SK-N-MC (cell line): ENCODE data around the gene IFT122.

ENCODE experiments used
- DNase-seq: peaks from one replicate; pipeline ENCODE4 v3.0.0-alpha.2; 2011; ENCODE audit warnings: low read depth, low spot score
- H3K27ac ChIP-seq: fragments of 200-600 bp; sonication (generic); 2 replicates; pipeline ENCODE4 v1.5.1; 2016; ENCODE audit warnings: mixed run types
- H3K36me3 ChIP-seq: fragments of 200-600 bp; sonication (generic); 2 replicates; pipeline ENCODE4 v1.6.1; 2017; ENCODE audit warnings: antibody characterized with exemption, low read length, mixed read lengths; ENCODE audit not compliant: insufficient read depth
- H3K4me3 ChIP-seq: fragments of 200-600 bp; sonication (generic); 2 replicates; pipeline ENCODE4 v1.5.1; 2016
- H3K9ac ChIP-seq: fragments of 200-600 bp; sonication (generic); 2 replicates; pipeline ENCODE4 v1.8.0; 2017; ENCODE audit warnings: mixed run types, mixed read lengths; ENCODE audit not compliant: insufficient read length
- H3K9me3 ChIP-seq: fragments of 200-600 bp; sonication (generic); 2 replicates; pipeline ENCODE4 v1.6.1; 2017; ENCODE audit warnings: low read depth, mild to moderate bottlenecking, antibody characterized with exemption, low read length, moderate library complexity, mixed read lengths
- EZH2 ChIP-seq: fragments of 200-600 bp; sonication (generic); IDR thresholded peaks from one replicate; pipeline ENCODE4 v1.6.1; 2017; ENCODE audit warnings: antibody characterized with exemption
- FOXP2 ChIP-seq: optimal IDR thresholded peaks from 2 replicates; pipeline ENCODE3; 2011; ENCODE audit warnings: mild to moderate bottlenecking, moderate library complexity; ENCODE audit not compliant: insufficient read depth; ENCODE audit errors: extremely low read length, control extremely low read depth
- POLR2AphosphoS5 ChIP-seq: IDR thresholded peaks from 2 replicates; pipeline ENCODE4 v1.6.1; 2012; ENCODE audit warnings: mild to moderate bottlenecking, low read depth, low read length, borderline replicate concordance

The IFT122 gene

DNA sequence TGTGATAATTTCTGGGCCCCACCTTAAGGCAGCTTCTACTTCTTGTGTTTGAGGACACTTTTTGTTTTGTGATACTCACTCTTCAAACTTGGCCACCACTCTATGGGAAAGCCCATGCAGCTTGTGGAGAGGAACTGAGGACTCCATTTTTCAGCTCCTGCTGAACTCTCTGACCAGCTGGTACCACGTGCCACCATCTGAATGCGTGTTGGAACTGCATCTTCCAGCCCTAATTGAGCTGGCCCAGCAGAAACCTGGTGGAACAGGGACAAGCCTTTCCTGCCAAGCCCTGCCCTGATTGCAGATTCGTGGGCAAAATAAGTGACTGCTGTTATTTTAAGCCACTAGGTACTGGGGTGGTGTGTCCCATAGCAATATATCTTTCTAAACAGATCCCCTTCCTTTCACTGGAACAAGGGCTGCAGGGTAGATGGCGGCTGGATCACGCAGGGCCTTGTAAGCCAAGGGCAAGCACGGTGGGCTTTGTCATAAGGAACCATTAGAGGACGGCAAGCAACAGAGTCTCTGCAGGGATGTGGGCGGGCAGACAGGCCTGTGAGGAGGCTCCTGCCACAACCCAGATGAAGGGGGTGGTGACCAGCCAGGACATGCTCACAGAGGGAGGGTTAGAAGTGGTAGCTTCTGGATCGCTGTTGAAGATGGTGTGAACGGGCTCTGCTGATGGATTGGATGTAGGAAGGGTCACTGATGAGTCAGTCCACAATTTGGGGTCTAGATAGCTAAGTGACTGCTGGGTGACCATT, 112.4 kb downstream of the IFT122 start:
- H3K27ac ChIP-seq, result no peak overlapping the region
- H3K9me3 ChIP-seq, result no peaks in the 10 kb centered on the region
- TF ChIP-seq EZH2 (no peak), POLR2AphosphoS5 (no peak), FOXP2 (no peak)
- no peak for DNase-seq
- no peak overlapping the region for H3K4me3 ChIP-seq
- no peak overlapping the region for H3K9ac ChIP-seq
- peaks cover 19% of the 10 kb centered on the region for H3K36me3 ChIP-seq

- H3K9ac ChIP-seq, result no peak overlapping the region
- no peaks in the 10 kb centered on the region for H3K9me3 ChIP-seq
- no peak overlapping the region for H3K27ac ChIP-seq
- TF ChIP-seq POLR2AphosphoS5 (no peak), FOXP2 (no peak), EZH2 (no peak)
- no peak for DNase-seq
- H3K4me3 ChIP-seq, result no peak overlapping the region
- H3K36me3 ChIP-seq, result peaks cover 26% of the 10 kb centered on the region
Observed at GRCh38 chr3:129553171-129553570, 113.1 kb downstream of the IFT122 start.

DNA sequence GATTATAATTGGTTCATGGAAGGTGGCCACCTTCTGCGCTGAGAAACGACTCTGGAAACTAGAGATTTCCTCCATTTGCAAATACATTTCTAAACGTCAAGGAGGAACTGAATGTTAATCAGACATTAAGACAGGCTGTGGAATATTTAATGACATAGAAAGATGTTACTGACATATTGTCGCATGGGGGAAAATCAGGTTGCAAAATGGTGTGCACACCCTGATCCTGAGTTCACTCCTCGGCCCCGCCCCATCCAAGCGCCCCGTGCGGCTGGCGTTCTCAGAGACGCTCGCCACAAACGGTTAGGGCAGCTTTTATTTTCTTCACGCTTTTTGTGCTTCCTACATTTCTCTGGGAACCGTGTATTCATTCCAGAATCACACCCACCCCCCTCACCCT, 113.7 kb downstream of the IFT122 start:
- Histone ChIP-seq H3K27ac (peak overlapping the region; percentile 23), H3K9ac (no peak overlapping the region)
- no peak for TF ChIP-seq FOXP2
- TF ChIP-seq POLR2AphosphoS5, result no peak
- TF ChIP-seq EZH2, result no peak

DNA sequence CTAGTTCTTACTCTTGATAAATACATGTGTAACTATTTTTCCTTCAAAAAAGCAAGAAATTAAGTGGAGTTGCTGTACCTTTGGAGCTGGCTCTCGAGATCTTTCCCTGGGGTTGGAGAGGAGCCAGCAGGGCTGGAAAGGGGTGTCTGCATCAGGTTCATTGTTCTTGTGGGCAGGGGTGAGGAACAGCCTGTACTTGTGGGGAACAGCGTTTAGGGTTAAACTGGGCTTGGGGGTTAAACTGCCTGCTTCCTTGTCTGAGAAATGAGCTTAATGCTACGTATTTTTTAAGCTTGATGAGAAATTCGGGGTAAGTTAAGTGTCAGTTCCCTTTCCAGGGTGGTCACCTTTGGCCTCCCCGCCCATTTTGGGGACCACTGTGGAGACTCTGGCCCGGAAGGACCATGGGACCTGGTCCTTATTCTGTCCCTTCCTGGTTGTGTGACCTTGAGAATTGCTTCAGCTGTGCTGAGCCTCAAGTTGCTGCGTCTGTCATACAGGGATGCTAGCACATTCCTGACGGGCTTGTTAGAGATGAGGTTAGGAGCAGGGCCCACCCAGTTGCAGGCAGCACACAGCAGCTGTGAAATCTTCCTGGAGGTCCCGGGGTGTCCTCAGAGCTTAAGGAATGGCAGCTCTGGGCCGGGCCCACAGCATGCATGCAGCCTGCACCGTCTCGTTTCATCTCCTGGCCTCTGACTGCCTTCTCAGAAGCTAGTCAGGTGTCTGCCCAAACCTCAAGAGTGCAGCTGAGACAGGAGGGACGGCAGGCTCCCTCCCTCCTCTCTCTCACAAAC, 114.5 kb downstream of the IFT122 start:
- peak overlapping the region; percentile 23 for H3K27ac ChIP-seq
- peak overlapping the region; percentile 22; the same call in 1 of the 2 replicates for H3K4me3 ChIP-seq
- H3K9ac ChIP-seq, result no peak overlapping the region
- TF ChIP-seq EZH2 (no peak), POLR2AphosphoS5 (peak; percentile 28; the same call in 1 of the 2 replicates)
- no peak for DNase-seq
- peaks cover 40% of the 10 kb centered on the region for H3K36me3 ChIP-seq
- no peaks in the 10 kb centered on the region for H3K9me3 ChIP-seq

More for the DNA sequence above, 113.7 kb downstream of the IFT122 start:
- Histone ChIP-seq H3K36me3 (peaks cover 31% of the 10 kb centered on the region), H3K4me3 (peak overlapping the region; percentile 22), H3K9me3 (no peaks in the 10 kb centered on the region)
- DNase-seq, result no peak

DNA sequence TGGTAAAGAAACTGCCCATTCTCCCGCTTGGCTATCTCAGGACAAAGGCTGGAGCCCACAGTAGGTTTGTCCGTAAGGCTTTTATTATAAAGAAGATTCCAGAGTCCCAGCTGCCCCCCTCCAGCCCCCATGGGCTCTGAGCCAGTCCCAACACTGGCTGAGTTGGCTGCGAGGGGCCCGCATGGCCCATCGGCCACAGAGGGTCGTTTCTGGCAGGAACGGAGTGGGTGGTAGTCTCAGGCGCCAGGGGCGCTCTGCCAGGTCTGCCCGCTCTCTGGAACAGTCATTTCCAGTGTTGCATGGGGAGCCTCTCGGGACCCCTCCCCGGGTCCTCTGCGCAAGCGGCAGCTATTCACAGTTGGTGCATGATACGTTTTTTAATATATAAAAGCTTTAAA, 115.1 kb downstream of the IFT122 start:
- Histone ChIP-seq H3K36me3 (peaks cover 46% of the 10 kb centered on the region), H3K9ac (no peak overlapping the region), H3K9me3 (no peaks in the 10 kb centered on the region), H3K27ac (no peak overlapping the region; the same call in 1 of the 2 replicates), H3K4me3 (no peak overlapping the region)
- DNase-seq, result no peak
- no peak for TF ChIP-seq POLR2AphosphoS5
- TF ChIP-seq FOXP2, result no peak
- TF ChIP-seq EZH2, result no peak

DNA sequence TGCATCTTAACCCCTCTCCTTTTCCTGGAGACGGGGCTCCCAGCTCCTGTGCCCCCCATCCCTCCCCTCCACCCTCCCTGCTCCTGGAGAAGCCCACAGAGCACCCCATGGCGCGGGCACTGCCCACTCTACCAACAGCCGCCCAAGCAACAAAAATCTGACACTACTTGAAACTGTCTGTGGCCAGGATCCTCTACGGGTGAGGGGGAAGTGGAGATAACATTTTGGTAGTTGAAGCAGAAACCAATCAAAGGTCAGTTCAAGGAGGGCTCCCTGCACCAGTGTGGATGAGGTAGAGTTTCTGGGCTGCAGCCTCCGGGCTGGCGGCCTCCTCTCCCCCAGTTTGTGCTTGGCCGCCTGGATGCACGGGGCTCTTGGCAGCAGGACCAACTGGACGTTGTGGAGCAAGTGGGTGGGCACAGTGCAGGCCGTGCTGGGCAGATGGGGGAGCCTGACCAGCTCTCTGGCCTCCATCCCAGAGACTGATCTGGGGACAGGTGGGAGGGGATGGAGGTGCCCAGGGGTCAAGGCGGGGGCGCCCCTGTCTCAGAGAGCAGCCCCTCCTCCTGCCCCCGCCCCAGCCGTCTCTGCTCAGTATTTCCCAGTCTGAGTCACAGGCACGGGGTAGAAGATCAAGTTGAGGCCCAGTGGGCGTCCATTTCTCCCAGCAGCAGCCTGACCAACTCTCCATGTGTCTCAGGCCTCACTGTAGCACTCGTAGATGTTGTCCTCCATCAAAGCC, 115.8 kb downstream of the IFT122 start:
- DNase-seq, result no peak
- Histone ChIP-seq H3K4me3 (no peak overlapping the region), H3K9me3 (no peaks in the 10 kb centered on the region), H3K27ac (no peak overlapping the region), H3K36me3 (peaks cover 47% of the 10 kb centered on the region), H3K9ac (no peak overlapping the region)
- TF ChIP-seq FOXP2, result no peak
- TF ChIP-seq EZH2, result no peak
- TF ChIP-seq POLR2AphosphoS5, result no peak

DNA sequence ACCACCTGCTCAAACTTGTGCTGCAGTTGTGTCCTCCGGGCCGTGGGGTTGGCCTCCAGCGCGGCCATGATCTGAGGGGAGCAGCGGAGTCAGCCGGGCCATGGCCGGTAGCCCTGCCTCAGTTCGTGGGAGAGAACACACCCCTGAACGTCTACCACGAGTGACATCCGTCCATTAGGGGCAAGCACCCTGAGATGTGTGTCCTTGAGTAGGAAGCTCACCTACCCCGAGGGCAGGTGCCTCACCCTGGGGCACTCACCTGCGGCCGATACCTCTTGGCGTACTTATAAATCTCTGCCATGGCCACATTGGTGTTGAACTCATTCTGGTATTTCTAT, 116.3 kb downstream of the IFT122 start:
- Histone ChIP-seq H3K9me3 (no peaks in the 10 kb centered on the region), H3K9ac (no peak overlapping the region), H3K4me3 (no peak overlapping the region), H3K27ac (no peak overlapping the region), H3K36me3 (peaks cover 47% of the 10 kb centered on the region)
- TF ChIP-seq EZH2, result no peak
- TF ChIP-seq FOXP2, result no peak
- no peak for TF ChIP-seq POLR2AphosphoS5
- DNase-seq, result no peak

- TF ChIP-seq EZH2, result no peak
- no peak for TF ChIP-seq FOXP2
- no peak for TF ChIP-seq POLR2AphosphoS5
- H3K9ac ChIP-seq, result no peak overlapping the region
- no peak for DNase-seq
- peaks cover 47% of the 10 kb centered on the region for H3K36me3 ChIP-seq
- H3K27ac ChIP-seq, result peak overlapping the region; percentile 79; the same call in 1 of the 2 replicates
- no peak overlapping the region for H3K4me3 ChIP-seq
- H3K9me3 ChIP-seq, result no peaks in the 10 kb centered on the region
Observed at GRCh38 chr3:129556890-129557547, 117.0 kb downstream of the IFT122 start.
